DND-41 (cell line): ENCODE measurements around the gene TESPA1.

Experiments used
- ATAC-seq: fragments of 200-7000 bp; cut with Tn5 transposase; 3 replicates; pipeline ENCODE4 v1.9.1; 2021; ENCODE audit warnings: low read depth; ENCODE audit not compliant: insufficient read depth
- DNase-seq: peaks from one replicate; pipeline ENCODE4 v3.0.0-alpha.2; 2020
- H2AFZ ChIP-seq: 2 replicates; pipeline ENCODE4 v1.6.0; 2012; ENCODE audit warnings: low read depth, low read length
- H3K27ac ChIP-seq: 2 replicates; pipeline ENCODE4 v1.5.1; 2012; ENCODE audit warnings: low read length, inconsistent platforms
- H3K27me3 ChIP-seq: fragments of 200-600 bp; sonication (generic); 2 replicates; pipeline ENCODE4 v1.6.0; 2012; ENCODE audit warnings: low read length, mild to moderate bottlenecking, inconsistent platforms; ENCODE audit not compliant: insufficient read depth, poor library complexity
- H3K36me3 ChIP-seq: 2 replicates; pipeline ENCODE4 v1.5.1; 2012; ENCODE audit warnings: low read length, inconsistent platforms; ENCODE audit not compliant: insufficient read depth
- H3K4me1 ChIP-seq: 2 replicates; pipeline ENCODE4 v1.5.1; 2012; ENCODE audit warnings: mild to moderate bottlenecking, low read length; ENCODE audit not compliant: insufficient read depth
- H3K4me2 ChIP-seq: 2 replicates; pipeline ENCODE4 v1.6.0; 2012; ENCODE audit warnings: mild to moderate bottlenecking, moderate library complexity, low read length, inconsistent platforms; ENCODE audit not compliant: insufficient read depth
- H3K4me3 ChIP-seq, 2 experiments: fragments of 200-600 bp in 1 of 2; shearing (Covaris generic) in 1 of 2; 2 replicates each; pipeline ENCODE4 v1.5.1; 2012 to 2016; ENCODE audit warnings: inconsistent platforms in 2 of 2, low read length in 2 of 2, mild to moderate bottlenecking in 2 of 2, low read depth in 1 of 2, moderate library complexity in 1 of 2
- H3K79me2 ChIP-seq: 2 replicates; pipeline ENCODE4 v1.6.0; 2012; ENCODE audit warnings: low read length, inconsistent platforms; ENCODE audit not compliant: insufficient read depth
- H3K9ac ChIP-seq: 2 replicates; pipeline ENCODE4 v1.6.0; 2012; ENCODE audit warnings: low read depth, mild to moderate bottlenecking, inconsistent platforms, low read length, moderate library complexity
- H3K9me3 ChIP-seq: 2 replicates; pipeline ENCODE4 v1.5.1; 2012; ENCODE audit warnings: low read length, moderate library complexity, mild to moderate bottlenecking, inconsistent platforms; ENCODE audit not compliant: insufficient read depth, severe bottlenecking
- H4K20me1 ChIP-seq: 2 replicates; pipeline ENCODE4 v1.6.0; 2012; ENCODE audit warnings: low read length; ENCODE audit not compliant: insufficient read depth
- EZH2 ChIP-seq: IDR thresholded peaks from 3 replicates; pipeline ENCODE4 v1.6.1; 2012; ENCODE audit warnings: borderline replicate concordance, low read depth, mild to moderate bottlenecking, moderate library complexity, low read length, inconsistent platforms; ENCODE audit not compliant: severe bottlenecking
- TF ChIP-seq, protein P1 (sequence below): IDR thresholded peaks from 2 replicates; pipeline ENCODE4 v1.5.1; 2012; ENCODE audit warnings: borderline replicate concordance, low read length, moderate library complexity, mild to moderate bottlenecking; ENCODE audit not compliant: poor library complexity, severe bottlenecking; ENCODE audit errors: extremely low read depth

TESPA1 gene

DNA sequence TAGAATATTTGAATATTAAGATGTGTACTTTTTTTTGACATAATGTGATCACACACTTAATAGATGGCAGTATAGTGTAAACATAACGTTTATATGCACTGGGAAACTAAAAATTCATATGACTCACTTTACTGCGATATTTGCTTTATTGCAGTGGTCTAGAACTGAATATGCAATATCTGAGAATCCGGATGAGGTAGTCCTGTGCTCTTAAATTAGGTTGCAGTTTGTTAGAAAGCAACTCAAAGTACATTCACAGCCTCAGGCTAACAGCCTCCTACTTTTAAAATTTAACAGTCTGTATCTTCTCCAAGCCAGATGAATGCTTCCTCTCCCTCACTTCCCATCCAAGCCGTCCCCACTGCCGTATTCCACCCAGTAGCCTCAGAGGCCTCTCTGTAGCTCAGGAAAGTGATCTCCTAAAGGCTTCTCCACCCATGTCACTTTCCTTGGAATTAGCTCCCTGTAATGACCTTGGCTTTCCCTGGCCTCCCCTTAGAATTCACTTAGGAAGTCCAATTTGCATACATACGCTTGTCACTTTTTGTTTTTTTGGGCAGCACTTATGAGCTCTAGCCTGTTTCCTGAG, 43.7 kb downstream of the TESPA1 start:
- Histone ChIP-seq H4K20me1 (no peaks in the 10 kb centered on the region), H3K27ac (no peak overlapping the region), H3K9ac (no peak overlapping the region), H3K9me3 (no peaks in the 10 kb centered on the region), H3K79me2 (no peaks in the 10 kb centered on the region), H2AFZ (no peak overlapping the region), H3K27me3 (no peaks in the 10 kb centered on the region), H3K4me2 (no peak overlapping the region), H3K4me1 (peaks cover 5% of the 10 kb centered on the region), H3K36me3 (no peaks in the 10 kb centered on the region), H3K4me3 (no peak overlapping the region)
- DNase-seq: no peak
- TF ChIP-seq, protein P1, sequence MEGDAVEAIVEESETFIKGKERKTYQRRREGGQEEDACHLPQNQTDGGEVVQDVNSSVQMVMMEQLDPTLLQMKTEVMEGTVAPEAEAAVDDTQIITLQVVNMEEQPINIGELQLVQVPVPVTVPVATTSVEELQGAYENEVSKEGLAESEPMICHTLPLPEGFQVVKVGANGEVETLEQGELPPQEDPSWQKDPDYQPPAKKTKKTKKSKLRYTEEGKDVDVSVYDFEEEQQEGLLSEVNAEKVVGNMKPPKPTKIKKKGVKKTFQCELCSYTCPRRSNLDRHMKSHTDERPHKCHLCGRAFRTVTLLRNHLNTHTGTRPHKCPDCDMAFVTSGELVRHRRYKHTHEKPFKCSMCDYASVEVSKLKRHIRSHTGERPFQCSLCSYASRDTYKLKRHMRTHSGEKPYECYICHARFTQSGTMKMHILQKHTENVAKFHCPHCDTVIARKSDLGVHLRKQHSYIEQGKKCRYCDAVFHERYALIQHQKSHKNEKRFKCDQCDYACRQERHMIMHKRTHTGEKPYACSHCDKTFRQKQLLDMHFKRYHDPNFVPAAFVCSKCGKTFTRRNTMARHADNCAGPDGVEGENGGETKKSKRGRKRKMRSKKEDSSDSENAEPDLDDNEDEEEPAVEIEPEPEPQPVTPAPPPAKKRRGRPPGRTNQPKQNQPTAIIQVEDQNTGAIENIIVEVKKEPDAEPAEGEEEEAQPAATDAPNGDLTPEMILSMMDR: no peak
- TF ChIP-seq EZH2: no peak
- no peak for ATAC-seq

DNA sequence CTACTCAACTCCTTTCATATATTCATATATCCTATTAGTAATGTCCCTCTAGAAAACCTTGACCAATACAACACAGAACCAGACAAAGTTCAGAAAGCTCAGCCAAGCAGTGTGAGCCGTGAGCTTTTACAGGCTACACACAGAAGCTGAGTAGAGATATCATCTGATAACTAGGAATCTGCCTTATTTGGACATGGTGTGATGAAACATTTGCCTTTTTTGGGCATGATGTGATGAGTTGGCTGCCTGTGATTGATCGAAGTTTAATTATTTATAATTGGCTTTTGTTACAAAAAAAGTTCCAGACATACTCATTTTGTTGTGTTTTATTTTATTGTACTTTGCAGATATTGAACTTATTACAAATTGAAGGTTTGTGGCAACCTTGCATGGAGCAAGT, 46.6 kb downstream of the TESPA1 start:
- Histone ChIP-seq H3K36me3 (no peaks in the 10 kb centered on the region), H3K27ac (no peak overlapping the region), H3K4me2 (no peak overlapping the region), H3K79me2 (no peaks in the 10 kb centered on the region), H3K4me3 (no peak overlapping the region), H3K9me3 (no peaks in the 10 kb centered on the region), H3K4me1 (peaks cover 22% of the 10 kb centered on the region), H4K20me1 (no peaks in the 10 kb centered on the region), H3K9ac (no peak overlapping the region), H3K27me3 (no peaks in the 10 kb centered on the region), H2AFZ (no peak overlapping the region)
- ATAC-seq: no peak
- no peak for DNase-seq
- TF ChIP-seq EZH2: no peak
- TF ChIP-seq, protein P1: no peak

DNA sequence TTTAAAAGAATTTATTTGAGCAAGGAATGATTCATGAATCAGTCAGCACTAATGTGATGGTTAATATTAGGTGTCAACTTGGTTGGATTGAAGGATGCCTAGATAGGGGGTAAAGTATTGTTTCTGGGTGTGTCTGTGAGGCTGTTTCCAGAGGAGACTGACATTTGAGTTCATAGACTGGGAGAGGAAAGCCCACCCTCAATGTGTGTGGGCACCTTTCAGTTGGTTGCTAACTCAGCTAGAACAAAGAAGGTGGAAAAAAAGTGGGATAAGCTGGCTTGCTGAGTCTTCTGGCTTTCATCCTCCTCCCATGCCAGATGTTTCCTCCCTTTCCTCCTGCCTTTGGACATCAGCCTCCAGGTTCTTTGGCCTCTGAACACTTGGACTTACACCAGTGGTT, 47.2 kb downstream of the TESPA1 start:
- H3K27ac ChIP-seq: no peak overlapping the region
- no peaks in the 10 kb centered on the region for H3K27me3 ChIP-seq
- no peak overlapping the region for H3K4me2 ChIP-seq
- no peak overlapping the region for H2AFZ ChIP-seq
- H3K4me1 ChIP-seq: peaks cover 22% of the 10 kb centered on the region
- no peaks in the 10 kb centered on the region for H3K9me3 ChIP-seq
- DNase-seq: no peak
- H3K9ac ChIP-seq: no peak overlapping the region
- H4K20me1 ChIP-seq: no peaks in the 10 kb centered on the region
- TF ChIP-seq EZH2: no peak
- TF ChIP-seq, protein P1: no peak
- no peak overlapping the region for H3K4me3 ChIP-seq
- H3K79me2 ChIP-seq: no peaks in the 10 kb centered on the region
- ATAC-seq: no peak
- H3K36me3 ChIP-seq: no peaks in the 10 kb centered on the region
